Muscle of arm (tissue), 12 donors: ENCODE data around the gene KDM4F. TPM values are rescaled to one million over a fixed set of nuclear protein-coding genes. Genes with fewer than 3 reads are reported as not detected.
A peak's percentile ranks its signal among the peaks of the same experiment; 100 is the strongest.

Experiments used
- DNase-seq: peaks from one replicate; pipeline ENCODE4 v3.0.0-alpha.2; 2013
- polyA plus RNA-seq, 12 donors: library from polyadenylated mRNA; unstranded; fragments of 120-200 nt; gene quantifications; one replicate each; pipeline ENCODE4 v1.2.1, GENCODE V29; 2013; ENCODE audit not compliant: insufficient read length in 12 of 12

The KDM4F gene
- polyA plus RNA-seq, 12 donors, result not detected

- no peak for DNase-seq
Measured at GRCh38 chr11:95059046-95059445, 9.8 kb downstream of the KDM4F start.

- no peak for DNase-seq
Measured at GRCh38 chr11:95065336-95065735, 16.1 kb downstream of the KDM4F start.

- no peak for DNase-seq
Measured at GRCh38 chr11:95066716-95067038, 17.5 kb downstream of the KDM4F start, which contains the start of gene SRSF8. Gene SRSF8 (plus strand): TSS chr11:95066919. CDS start chr11:95067227, 308 bp downstream.

- peak; percentile 87 for DNase-seq
Measured at GRCh38 chr11:95067039-95067840, 18.0 kb downstream of the KDM4F start.

- DNase-seq, result peak; percentile 65
Measured at GRCh38 chr11:95067841-95068219, 18.6 kb downstream of the KDM4F start.

GRCh38 chr11:95068549-95068948, 19.3 kb downstream of the KDM4F start:
- DNase-seq, result peak; percentile 87

GRCh38 chr11:95070471-95070870, 21.2 kb downstream of the KDM4F start:
- DNase-seq, result no peak

GRCh38 chr11:95072948-95073347, 23.7 kb downstream of the KDM4F start:
- no peak for DNase-seq

GRCh38 chr11:95074792-95075563, 25.8 kb downstream of the KDM4F start:
- no peak for DNase-seq

GRCh38 chr11:95076416-95076815, 27.2 kb downstream of the KDM4F start:
- DNase-seq, result no peak

GRCh38 chr11:95076981-95077380, 27.8 kb downstream of the KDM4F start:
- no peak for DNase-seq

GRCh38 chr11:95078526-95078925, 29.3 kb downstream of the KDM4F start:
- DNase-seq, result no peak

GRCh38 chr11:95081010-95081409, 31.8 kb downstream of the KDM4F start:
- no peak for DNase-seq

GRCh38 chr11:95081412-95081811, 32.2 kb downstream of the KDM4F start:
- no peak for DNase-seq

GRCh38 chr11:95082576-95083001, 33.4 kb downstream of the KDM4F start:
- no peak for DNase-seq

- DNase-seq, result no peak
Measured at GRCh38 chr11:95084509-95084908, 35.3 kb downstream of the KDM4F start.

- no peak for DNase-seq
Measured at GRCh38 chr11:95085117-95085816, 36.0 kb downstream of the KDM4F start.

GRCh38 chr11:95086151-95086550, 36.9 kb downstream of the KDM4F start:
- DNase-seq, result no peak

GRCh38 chr11:95086836-95087570, 37.8 kb downstream of the KDM4F start:
- no peak for DNase-seq

- DNase-seq, result peak; percentile 81
Measured at GRCh38 chr11:95088946-95089619, 39.9 kb downstream of the KDM4F start.
